Thyroid gland (tissue), 4 donors: ENCODE data around the gene SDHB.

Source experiments
- POLR2A ChIP-seq, 2 donors: fragments of 450-650 bp; IDR thresholded peaks; one replicate each; pipeline ENCODE4 v1.6.1; 2017; ENCODE audit warnings: antibody characterized with exemption in 2 of 2, mild to moderate bottlenecking in 2 of 2, moderate library complexity in 1 of 2
- TF ChIP-seq, protein P1 (sequence below), 6 experiments: fragments of 200-600 bp in 3 of 6; fragments of 450-650 bp in 3 of 6; sonication (generic) in 3 of 6; IDR thresholded peaks; one replicate each; pipeline ENCODE4 v1.5.1; 2016 to 2019; ENCODE audit warnings: antibody characterized with exemption in 6 of 6, mild to moderate bottlenecking in 2 of 6, inconsistent platforms in 1 of 6, moderate library complexity in 1 of 6

DNA sequence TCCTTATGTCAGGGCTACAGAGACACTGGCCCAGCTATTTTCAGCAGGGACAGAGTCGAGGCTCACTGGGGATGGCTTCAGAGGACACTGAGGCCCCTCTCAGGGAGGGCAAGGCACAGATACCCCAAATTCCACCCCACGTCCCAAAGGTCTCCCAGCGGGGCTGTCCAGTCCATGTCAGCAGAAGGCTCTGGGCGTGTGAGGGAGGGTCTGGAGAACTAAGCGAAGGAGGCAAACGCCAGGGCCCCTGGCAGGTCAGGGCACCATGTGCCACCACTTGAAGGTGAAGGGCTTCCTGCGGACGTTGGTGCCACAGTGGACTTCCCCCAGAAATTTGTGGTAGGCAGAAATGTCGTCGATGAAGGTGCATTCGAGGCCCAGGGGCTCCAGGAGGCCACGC lies 15.0 kb upstream of the SDHB start:
- TF ChIP-seq, protein P1, sequence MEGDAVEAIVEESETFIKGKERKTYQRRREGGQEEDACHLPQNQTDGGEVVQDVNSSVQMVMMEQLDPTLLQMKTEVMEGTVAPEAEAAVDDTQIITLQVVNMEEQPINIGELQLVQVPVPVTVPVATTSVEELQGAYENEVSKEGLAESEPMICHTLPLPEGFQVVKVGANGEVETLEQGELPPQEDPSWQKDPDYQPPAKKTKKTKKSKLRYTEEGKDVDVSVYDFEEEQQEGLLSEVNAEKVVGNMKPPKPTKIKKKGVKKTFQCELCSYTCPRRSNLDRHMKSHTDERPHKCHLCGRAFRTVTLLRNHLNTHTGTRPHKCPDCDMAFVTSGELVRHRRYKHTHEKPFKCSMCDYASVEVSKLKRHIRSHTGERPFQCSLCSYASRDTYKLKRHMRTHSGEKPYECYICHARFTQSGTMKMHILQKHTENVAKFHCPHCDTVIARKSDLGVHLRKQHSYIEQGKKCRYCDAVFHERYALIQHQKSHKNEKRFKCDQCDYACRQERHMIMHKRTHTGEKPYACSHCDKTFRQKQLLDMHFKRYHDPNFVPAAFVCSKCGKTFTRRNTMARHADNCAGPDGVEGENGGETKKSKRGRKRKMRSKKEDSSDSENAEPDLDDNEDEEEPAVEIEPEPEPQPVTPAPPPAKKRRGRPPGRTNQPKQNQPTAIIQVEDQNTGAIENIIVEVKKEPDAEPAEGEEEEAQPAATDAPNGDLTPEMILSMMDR (IDR thresholded peaks at IDR 0.05) = no peak
- no peak for TF ChIP-seq POLR2A (IDR thresholded peaks at IDR 0.05)
